GM19023 (cell line): ENCODE results near the gene RBKS.

ENCODE experiments used
- ATAC-seq: cut with Tn5 transposase; IDR thresholded peaks from one replicate; pipeline ENCODE4 v1.9.1; 2021; ENCODE audit warnings: mild to moderate bottlenecking, moderate library complexity; ENCODE audit not compliant: unreplicated experiment

RBKS gene

DNA sequence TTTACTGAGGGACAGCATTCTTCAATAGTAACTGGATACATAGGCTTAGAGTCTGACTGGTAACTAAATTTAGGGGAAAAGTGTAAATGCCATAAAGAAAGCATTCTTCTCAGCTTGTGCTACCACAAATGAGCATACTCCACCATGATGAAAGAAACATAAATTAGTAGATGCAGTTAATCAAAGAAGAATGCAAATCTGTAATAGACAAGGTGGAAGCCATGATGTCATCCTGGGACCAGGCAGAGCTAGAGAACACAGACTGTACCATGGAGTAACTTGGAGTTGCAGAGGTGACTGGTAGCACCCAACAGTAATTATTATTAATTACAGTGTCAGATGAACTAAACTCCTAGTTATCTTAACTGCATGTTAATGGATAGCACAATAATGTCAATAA lies 51.7 kb downstream of the RBKS start:
- no peak for ATAC-seq

DNA sequence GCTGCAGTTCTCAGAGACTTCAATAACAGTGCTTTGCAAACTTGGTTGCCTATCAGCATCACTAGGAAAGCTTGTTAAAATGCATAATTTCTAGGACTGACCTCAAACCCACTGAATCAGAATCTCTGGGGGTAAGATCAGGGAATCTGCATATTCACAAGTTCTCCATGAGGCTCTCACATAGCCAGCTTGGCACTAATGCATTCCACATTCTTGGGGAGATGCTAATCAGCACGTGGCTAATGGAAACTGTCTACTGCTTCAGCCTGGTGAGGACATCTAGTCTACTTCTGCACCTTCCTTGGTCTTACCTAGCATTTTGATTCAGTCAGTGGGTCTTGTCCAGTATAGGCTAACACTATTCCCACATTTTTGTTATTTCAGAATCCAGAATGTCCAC lies 56.3 kb downstream of the RBKS start:
- no peak for ATAC-seq

DNA sequence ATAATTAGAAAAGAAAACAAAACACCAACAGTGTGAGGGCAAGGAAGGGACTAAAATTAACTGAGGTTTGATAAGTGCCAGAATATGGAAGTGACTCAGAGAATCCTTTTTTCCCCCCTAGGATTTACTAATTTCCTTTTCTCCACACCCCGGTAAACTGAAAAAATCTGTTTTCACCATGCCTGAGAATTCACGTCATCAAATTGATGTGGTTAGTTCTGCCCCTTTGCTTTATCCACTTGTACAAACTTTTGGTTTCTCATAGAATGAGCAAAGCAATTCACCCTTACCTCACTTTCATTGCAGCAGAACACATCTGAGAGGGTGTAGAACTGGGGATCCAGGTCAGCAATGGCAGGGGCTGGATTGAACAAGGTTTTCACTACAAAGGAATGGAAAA lies 57.8 kb downstream of the RBKS start:
- no peak for ATAC-seq

DNA sequence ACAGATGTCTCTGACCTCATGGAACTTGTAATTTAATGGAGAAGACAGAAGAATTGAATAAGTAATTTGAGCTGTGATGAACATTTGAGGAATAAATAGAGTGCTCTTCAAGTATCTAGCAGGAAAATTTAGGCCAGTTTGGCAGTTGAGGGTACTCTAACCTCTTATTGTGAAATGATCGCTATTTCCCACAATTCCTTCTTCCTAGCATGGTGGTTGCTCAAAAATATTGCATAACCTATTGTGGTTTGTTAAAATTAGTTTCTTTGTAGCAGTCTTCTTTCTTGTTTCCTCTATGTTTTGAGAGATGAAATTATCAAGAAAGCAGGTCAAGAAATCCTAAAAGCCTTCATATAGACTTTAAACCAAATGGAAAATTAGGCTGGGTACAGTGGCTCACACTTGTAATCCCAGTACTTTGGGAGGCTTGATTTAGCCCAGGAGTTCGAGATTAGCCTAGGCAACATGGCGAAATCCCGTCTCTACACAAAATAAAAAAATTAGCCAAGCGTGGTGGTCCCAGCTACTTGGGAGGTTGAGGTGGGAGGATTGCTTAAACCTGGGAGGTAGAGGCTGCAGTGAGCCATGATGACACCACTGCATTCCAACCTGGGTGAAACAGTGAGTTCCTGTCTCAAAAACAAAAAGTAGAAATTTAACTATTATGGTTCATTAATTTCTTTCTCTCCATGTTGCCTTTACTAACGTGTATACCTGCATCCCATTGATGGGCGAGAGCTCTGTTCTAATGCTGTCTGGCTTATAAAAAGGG lies 58.7 kb downstream of the RBKS start:
- no peak for ATAC-seq

DNA sequence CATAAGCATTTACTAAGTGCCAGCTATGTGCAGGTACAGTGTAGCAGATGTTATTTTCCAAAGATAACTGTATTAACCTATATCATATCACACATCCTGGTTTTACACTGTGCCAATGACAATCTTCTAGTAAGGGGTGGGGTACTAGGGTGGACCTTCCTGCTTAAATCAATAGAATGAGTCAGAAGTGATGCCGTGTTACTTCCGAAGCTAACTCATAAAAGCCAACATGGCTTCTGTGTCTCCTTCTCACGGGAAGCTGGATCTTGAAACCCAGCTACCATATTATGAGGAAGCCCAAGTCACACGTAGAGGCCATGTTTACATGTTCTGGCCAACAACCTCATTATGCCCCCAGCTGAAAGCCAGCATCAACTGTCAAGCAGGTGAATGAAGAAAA lies 59.5 kb downstream of the RBKS start:
- no peak for ATAC-seq

DNA sequence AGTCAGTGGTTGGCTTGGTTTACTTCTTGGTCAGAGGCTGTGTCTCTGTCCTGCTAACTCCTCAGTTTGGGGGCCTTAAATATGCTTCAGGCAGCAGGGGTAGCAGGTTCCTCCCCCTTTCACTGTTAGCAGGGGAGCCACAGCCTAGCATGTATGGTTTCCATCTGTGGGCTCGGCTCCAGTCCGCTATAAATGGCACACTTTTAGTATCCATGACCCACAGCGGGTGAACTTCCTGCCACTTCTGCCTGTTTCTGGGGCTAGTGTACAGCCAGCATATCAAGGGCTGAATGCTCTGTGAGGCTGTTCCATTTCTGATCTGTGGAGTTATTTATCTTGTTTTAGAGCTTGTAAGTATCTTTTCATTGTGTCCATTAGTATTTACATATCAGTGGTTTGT lies 60.4 kb downstream of the RBKS start:
- ATAC-seq: no peak

DNA sequence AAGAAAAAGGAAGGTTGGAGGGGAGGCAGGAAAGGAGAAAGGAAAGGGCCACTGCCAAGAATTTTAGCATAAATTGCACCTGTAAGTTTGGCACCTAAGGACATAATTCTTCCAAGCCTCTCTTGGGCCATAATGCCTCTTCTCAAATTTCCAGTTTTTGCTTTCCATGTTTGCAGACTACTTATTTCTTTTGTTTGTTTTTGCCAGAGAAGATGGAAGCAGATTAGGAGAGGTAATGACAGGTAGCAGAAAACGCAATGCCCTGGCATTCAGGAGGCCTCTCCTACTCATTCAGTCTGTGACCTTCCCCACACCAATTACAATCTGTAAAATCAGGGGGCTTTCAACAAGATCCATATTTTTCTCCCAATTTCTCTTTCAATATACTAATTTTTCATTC lies 61.9 kb downstream of the RBKS start:
- ATAC-seq: no peak

DNA sequence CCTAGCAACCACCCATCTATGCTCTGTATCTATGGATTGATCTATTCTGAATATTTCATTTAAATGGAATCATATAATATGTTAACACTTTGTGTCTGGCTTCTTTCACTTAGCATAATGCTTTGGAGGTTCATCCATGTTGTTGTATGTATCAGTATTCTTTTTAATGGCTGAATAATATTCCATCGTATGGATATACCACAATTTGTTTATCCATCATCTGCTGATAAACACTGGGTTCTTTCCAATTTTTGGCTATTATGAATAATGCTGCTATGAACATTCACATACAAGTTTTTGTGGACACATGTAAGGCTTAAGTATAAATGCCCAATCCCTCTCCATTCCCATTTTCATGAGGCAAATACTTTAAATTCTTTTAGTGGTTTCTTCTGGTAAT lies 65.8 kb downstream of the RBKS start:
- ATAC-seq: no peak

DNA sequence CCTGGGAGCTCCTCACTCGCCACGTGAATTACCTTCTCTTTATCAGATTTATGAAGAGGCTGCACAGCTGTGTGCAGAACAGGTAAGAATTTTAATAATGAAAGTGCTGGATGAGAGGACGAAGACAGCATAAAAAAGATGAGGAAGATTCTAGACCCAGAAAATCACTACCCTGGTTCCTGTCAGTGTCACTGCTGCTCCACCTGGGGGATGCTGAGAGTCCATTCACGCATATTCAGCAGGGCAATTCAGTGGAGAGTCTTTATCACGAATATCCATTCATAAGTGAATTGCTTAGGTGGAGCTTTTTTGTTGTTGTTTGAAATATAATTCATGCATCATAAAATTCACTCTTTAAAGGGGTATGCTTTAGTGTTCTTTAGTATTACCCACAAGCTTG lies 66.6 kb downstream of the RBKS start:
- ATAC-seq: no peak

DNA sequence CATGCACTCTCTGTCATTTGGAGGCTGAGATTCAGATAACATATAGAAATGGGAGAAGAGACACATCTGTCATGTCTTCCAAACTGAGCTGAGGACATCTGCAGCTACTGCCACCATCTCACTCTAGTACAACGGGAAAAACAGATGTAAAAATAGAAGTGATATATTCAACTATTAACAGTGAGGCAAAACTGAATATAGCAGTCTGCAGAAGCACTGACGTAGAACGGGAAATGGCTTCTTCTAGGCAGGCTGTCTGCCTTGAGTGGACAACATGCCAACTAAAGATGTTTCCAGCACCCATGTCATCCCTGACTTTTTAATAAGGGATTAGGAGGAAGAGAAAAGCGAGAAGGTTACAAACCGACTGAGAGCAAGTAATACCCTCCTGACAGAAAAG lies 67.1 kb downstream of the RBKS start:
- ATAC-seq: no peak

DNA sequence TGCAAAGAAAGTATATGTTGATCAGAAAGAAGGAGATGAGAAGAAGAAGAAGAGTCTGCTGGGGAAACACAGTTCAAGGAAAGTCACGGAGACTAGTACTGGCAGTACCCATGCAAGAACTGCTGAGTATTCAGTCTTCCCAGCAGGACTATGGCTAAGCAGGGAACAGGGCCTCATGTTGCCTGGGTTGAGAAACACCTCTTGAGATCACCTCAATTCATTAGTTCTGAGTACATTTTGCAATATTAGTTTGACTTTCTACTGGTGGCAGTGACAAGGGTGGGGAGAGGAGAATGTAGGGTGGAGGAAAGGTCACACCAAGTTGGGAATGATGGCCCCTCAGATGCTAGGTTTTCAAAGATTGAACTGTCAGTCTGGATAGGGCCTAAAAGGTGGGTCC lies 68.1 kb downstream of the RBKS start:
- no peak for ATAC-seq

DNA sequence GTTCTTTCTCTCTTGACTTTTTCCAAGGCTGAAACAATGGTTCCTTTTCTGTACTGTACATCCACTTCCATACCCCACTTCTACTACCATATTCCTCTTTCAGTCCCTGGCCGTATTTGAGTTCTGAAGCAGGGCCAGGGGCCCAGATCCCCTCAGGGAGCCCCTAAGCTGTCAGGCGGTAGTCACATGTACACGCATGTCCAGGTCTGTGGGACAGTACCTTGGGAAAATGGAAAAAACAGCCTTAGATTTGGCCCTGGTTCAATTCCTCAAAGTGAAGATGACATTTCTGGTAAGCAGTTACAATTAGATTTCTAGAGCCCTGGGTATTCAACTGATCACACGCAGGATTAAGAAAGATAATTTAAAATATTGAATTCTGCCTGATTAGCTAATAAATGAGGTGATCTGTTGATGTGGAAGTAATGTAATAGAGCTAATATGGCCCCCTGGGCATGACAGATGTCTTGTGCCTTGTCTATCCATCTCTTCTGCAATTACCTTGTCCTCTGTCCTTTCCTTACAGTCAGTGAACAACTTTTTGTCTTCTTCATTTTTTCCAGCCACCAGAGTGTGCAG lies 74.2 kb downstream of the RBKS start:
- ATAC-seq: no peak

DNA sequence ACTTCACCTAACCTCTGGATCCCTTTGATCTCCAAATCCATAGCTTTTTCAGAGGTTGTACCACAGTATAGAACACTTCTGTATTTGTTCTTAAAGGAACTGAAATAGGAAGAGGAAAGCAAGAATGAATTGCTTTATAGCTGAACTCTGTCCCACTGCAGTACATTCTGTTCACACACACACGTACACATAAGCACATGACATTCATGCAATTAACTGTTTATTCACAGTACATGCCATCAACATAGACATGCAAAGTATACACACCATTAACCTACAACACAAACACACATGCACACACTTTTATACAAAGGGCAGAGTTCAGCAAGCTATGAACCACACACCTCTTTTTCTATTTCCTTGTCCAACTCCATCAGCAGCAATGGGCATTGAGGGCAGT lies 75.4 kb downstream of the RBKS start:
- no peak for ATAC-seq

DNA sequence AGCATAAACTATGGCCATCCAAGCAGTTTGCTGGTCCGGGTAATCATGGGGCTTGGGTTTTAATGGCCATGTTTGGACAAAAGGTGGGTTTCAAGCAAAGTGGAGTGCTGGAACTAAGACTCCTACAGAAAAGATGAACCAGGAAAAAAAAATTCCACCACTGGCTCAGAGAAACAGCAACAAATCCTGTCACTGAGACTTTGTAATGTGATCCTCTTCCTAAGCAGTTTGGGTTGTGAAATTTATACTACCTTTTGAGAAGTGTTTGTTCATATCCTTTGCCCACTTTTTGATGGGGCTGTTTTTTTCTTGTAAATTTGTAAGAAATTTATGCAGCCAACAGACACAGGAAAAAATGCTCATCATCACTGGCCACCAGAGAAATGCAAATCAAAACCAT lies 78.4 kb downstream of the RBKS start:
- no peak for ATAC-seq

DNA sequence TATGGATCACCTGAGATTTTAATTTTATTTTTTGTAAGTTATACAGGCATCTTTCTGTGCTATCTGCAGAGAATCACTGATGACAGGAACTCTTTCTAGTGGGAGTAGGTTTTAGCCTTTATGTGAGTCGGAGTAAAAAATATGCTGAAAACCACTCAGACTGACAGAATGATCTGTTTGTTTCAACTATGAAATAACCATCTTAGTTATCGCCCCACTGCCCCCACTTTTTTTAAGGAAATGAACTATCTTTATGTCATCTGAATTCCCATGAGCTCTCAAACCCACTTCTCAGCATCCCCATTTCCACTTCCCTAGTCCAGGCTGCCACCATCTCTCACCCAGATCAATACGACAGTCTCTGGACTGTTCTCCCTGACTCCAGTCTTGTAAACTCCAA lies 79.7 kb downstream of the RBKS start:
- no peak for ATAC-seq

DNA sequence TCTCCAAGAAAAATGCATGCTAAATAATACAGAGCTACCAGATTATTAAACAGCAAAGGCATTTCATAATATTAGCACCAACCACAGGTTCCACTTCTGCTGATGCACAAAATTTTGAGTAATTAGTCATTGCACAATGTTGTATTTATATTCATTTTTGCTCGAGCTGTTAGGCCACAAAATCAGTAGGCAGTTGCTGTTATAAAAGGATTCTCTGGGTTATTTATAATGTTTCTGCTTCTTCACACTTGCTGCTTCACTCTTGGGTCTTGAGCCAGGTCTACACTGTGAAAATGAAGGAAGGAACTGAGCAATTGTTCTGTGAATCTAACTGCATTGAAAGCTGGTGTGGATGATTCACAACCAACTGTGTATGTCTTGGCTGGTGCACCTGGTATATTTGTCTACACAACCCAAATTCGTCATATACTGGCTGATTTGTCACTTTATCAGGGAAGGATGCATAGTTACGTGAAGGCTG lies 80.4 kb downstream of the RBKS start:
- ATAC-seq: no peak

DNA sequence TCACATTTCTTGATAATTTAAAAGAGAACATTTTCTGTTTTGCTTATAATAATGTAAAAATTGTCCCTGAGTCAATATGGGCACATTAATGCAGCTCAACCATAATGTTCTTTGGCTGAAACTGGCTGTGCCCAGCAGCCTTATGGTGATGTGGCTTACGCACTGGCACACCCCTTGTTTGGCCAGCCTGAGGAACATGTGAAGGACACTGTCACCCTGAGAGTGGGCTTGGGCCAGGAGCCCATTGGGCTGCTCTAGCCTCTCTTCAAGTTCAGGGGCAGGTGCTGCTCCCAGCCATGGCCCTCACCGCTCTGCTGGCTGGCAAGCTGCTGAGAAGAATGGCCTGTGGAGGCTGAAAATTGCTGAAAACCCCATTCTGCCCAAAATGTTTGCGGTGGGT lies 81.2 kb downstream of the RBKS start:
- no peak for ATAC-seq

DNA sequence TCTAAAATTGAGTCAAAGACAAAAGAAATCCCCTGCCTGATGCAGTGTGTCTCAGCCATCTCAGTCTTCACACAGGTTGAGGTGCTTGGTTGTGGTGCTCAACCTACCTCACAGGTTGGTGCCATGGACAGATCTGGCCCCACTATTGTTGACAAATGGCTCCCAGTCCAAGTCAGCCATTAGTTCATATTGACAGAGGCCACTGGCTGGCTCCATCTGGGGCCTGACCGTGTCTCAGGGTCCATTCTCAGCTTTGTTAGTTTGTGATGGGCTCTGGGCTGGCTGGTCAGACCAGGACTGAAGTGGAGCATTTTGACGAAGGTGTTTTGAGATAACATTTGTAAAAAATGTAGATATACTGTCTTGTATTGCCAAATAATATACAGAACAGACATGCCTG lies 81.8 kb downstream of the RBKS start:
- ATAC-seq: no peak

DNA sequence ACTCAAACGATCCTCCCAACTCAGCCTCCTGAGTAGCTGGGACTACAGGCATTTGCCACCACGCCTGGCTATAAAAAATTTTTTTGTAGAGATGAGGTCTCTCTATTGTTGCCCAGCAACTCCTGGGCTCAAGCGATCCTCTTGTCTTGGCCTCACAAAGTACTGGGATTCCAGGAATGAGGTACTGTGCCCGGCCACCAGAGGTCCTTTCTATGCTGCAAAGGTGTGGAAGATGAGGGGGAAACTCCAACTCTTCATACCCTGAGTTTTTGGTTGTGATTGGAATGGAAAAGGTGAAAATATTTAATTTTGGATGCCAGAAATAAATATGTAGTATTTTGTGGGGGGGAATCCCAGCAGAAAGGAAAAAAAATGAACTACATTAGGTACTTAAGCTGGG lies 82.7 kb downstream of the RBKS start:
- ATAC-seq: no peak

DNA sequence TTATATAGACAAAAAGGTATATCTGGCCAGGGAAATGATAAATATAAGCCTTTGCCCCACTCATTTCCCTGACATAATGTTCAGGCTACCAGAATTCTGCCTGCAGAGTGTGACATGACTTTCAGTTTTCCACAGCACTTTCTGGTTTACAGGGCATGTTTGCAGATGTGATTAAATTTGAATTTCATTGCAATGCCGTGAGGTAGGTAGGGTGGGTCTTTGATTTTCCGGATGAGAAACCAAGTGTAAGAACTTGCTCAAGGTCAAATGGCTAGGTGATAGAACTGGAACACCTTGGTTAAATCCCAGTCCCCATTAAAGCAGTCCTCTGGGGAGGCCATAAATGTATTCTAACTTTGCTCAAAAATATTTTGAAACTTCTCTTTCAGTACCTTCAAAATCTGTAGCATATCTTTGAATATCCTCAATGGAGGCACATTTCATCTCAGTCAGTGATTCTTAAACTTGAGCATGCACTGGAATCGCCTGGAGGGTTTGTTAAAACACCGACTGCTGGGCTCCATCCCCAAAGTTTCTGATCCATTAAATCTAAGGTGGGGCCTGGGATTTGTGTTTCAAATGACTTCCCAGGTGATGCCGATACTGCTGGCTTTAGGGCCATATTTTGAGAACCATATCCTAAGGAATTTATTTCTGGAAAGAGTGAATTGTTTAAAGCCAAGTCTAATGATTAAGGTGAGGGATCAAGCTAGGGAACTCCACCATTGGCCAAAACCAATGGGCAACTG lies 83.7 kb downstream of the RBKS start:
- no peak for ATAC-seq

DNA sequence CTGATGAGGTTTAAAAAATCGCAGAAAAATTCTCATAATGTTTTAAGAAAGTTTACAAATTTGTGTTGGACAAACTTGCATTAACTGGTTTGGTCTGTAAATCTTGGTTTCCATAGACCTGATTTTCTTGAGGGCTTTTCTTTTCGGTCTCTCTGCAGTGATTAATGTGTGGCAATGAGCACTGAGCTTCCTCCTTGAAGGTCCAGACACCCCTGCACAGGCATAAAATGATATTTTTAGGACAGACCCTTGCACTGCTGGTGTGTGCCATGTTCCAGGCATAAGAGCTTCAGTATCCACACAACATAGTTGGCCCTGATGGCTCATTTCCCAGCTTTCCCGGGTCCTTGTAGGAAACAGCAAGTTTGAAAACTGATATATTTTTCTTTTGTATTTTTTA lies 85.0 kb downstream of the RBKS start:
- no peak for ATAC-seq

DNA sequence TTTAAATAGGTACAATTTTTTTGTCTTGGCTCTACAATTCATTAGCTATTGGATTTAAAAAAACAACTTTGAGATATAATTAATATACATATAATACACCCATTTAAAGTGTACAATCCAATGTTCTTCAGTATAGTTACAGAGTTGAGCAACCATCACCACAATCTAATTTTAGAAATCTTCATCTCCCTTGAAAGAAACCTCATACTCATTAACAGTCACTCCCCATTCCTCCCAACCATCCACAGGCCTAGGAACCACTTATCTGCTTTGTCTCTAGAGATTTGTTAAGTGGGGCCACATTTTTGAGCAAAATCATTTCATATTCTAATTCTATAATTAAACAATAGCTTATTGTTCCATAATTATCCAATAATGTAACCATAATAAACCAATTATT lies 86.0 kb downstream of the RBKS start:
- no peak for ATAC-seq
